ENCODE measurements around the gene CELF2.

DNA sequence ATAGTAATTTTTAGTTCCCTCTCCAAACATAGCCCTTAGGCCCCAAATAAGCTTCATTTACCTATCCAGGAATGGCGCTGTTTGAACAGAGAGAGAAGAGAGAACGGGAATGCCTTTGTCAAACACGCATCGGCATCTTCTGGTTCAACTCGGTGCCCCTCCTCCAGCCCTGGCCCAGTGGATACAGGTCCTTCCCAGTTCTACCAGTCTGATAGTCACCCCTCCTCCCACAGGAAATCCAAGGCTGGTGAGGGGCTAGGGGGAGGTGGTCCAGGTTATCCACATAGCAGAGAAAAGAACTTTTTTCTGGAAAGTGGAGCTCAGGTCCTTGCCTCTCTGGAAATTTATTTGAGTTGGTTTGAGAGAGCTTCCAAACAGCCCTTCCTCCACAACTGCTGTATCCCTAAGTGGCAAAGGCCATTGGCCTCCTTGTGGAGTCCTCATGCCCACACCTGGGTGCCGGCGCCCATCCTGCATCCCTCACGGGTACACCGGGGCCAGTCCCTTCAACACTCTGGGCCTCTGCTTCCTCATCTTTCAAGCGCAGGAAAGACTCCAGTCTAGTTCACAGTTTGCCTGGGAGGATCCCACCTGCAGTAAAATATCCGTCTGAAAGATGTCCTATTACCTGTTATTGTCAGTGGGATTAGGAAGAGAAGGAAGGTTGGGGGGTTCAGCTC is 287.4 kb downstream of the CELF2 start:
- TF ChIP-seq, protein P1, sequence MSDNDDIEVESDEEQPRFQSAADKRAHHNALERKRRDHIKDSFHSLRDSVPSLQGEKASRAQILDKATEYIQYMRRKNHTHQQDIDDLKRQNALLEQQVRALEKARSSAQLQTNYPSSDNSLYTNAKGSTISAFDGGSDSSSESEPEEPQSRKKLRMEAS (IDR thresholded peaks at IDR 0.05; ENCODE audit: low read depth, low read length), result no peak
- TF ChIP-seq, protein P2, sequence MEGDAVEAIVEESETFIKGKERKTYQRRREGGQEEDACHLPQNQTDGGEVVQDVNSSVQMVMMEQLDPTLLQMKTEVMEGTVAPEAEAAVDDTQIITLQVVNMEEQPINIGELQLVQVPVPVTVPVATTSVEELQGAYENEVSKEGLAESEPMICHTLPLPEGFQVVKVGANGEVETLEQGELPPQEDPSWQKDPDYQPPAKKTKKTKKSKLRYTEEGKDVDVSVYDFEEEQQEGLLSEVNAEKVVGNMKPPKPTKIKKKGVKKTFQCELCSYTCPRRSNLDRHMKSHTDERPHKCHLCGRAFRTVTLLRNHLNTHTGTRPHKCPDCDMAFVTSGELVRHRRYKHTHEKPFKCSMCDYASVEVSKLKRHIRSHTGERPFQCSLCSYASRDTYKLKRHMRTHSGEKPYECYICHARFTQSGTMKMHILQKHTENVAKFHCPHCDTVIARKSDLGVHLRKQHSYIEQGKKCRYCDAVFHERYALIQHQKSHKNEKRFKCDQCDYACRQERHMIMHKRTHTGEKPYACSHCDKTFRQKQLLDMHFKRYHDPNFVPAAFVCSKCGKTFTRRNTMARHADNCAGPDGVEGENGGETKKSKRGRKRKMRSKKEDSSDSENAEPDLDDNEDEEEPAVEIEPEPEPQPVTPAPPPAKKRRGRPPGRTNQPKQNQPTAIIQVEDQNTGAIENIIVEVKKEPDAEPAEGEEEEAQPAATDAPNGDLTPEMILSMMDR (IDR thresholded peaks at IDR 0.05; ENCODE audit: low read depth, low read length), result no peak
- TF ChIP-seq POLR2A (IDR thresholded peaks at IDR 0.05; ENCODE audit: extremely low read depth, insufficient read length) (no peak), MYC (IDR thresholded peaks at IDR 0.05; ENCODE audit: low read depth, low read length) (no peak)

All from NB4 (cell line).